Adrenal gland (tissue), 12 donors: ENCODE data around the gene PCGF2. TPM values are rescaled to one million over a fixed set of nuclear protein-coding genes. Genes with fewer than 3 reads are reported as not detected.
A peak's percentile ranks its signal among the peaks of the same experiment; 100 is the strongest.
"Not testable (repeated sequence)": the region's sequence is repeated elsewhere in the genome, so short reads cannot be mapped to it uniquely, and the experiment has no call there.

ENCODE experiments used
- DNase-seq, 7 donors: peaks; one replicate each; pipeline ENCODE4 v3.0.0-alpha.2; 2019 to 2020
- H3K27ac ChIP-seq, 5 donors: fragments of 200-600 bp; sonication (generic) in 4 of 5; 1 replicate in 3 of 5; 2 replicates in 2 of 5; pipeline versions ENCODE4 v1.5.1 to v1.8.0; 2016 to 2020; ENCODE audit warnings: mild to moderate bottlenecking in 1 of 5
- H3K27me3 ChIP-seq: fragments of 200-600 bp; 2 replicates; pipeline ENCODE4 v1.8.0; 2021
- H3K36me3 ChIP-seq, 2 donors: fragments of 200-600 bp; replicated peaks in 1 of 2; 1 replicate in 1 of 2; 2 replicates in 1 of 2; pipeline versions ENCODE4 v1.5.1 to v1.8.0; 2018 to 2022
- H3K4me1 ChIP-seq, 2 donors: fragments of 200-600 bp; replicated peaks in 1 of 2; 1 replicate in 1 of 2; 2 replicates in 1 of 2; pipeline versions ENCODE4 v1.5.1 to v1.8.0; 2018 to 2021
- H3K4me3 ChIP-seq, 4 donors: fragments of 200-600 bp; sonication (generic) in 3 of 4; one replicate each; pipeline ENCODE4 v1.5.1; 2016 to 2018
- H3K9me3 ChIP-seq, 3 donors: fragments of 200-600 bp; sonication (generic) in 1 of 3; replicated peaks in 1 of 3; 1 replicate in 2 of 3; 2 replicates in 1 of 3; pipeline versions ENCODE4 v1.5.1 to v1.8.0; 2016 to 2021
- CTCF ChIP-seq, 6 experiments: fragments of 450-650 bp in 4 of 6; fragments of 200-600 bp in 2 of 6; sonication (generic) in 1 of 6; IDR thresholded peaks; 1 replicate in 5 of 6; 2 replicates in 1 of 6; pipeline versions ENCODE4 v1.5.1 to v1.8.0; 2016 to 2021; ENCODE audit warnings: antibody characterized with exemption in 6 of 6, mild to moderate bottlenecking in 2 of 6, moderate library complexity in 1 of 6
- POLR2A ChIP-seq, 2 donors: fragments of 450-650 bp; IDR thresholded peaks; one replicate each; pipeline ENCODE4 v1.6.1; 2017; ENCODE audit warnings: antibody characterized with exemption in 2 of 2, mild to moderate bottlenecking in 2 of 2, moderate library complexity in 1 of 2
- WGBS, 4 donors: extraction: QIAGEN DNeasy Blood & Tissue Kit in 2 of 4; methylation state at CpG; one replicate each; pipeline versions ENCODE4 v1.1.5 to v1.1.7; 2013 to 2017; 5-methylcytosine and 5-hydroxymethylcytosine counted together
- intact Hi-C, 2 donors: fragments of 100-400 bp; cut with DNase I; formaldehyde crosslinking; loops; one replicate each; pipeline versions ENCODE4 v1.14.1 to v1.15.0; 2022 to 2023
- polyA plus RNA-seq, 3 donors: library from polyadenylated mRNA; stranded (reverse); fragments of 200-250 nt in 2 of 3; fragments of 350-450 nt in 1 of 3; fragmentation: Illumina TruSeq in 1 of 3; extraction: RNeasy Lipid Tissue Mini Kit (QIAGEN cat#74804) in 1 of 3; gene quantifications; one replicate each; pipeline ENCODE4 v1.2.3, GENCODE V29; 2013 to 2014
- total RNA-seq, 9 donors: library from RNA; depleted of rRNA in 4 of 9; stranded (reverse); fragments of >200 nt in 4 of 9; fragments of 120-200 nt in 1 of 9; fragmentation: NEBNext Ultra II Directional in 1 of 9; extraction: Animal tissue kit (Norgen Biotek cat#: 25700) in 1 of 9; gene quantifications; one replicate each; pipeline versions ENCODE4 v1.1.0 to v1.2.4, GENCODE V29; 2013 to 2023
- donor health status: healthy with polysubstance abuse.
- donor health status: Bipolar disorder and iron deficiency.
- donor health status: DM: yes; HTN: yes; CAD: no.
- donor health status: DM: no; HTN: no; CAD: no.
- donor health status: DM: no; HTN: no; CAD: no.
- donor health status: DM: yes; HTN: yes; CAD: no.

Gene PCGF2
- total and polyA plus RNA-seq, 12 donors: 7.4 to 233 (median 38.9) TPM

- Histone ChIP-seq H3K27me3 (no peaks in the 10 kb centered on the region), H3K36me3 (peaks cover 0 to 7% of the 10 kb centered on the region in 2 donors), H3K4me3 (no peak overlapping the region), H3K4me1 (peaks cover 15 to 42% of the 10 kb centered on the region in 2 donors), H3K27ac (no peak overlapping the region), H3K9me3 (no peaks in the 10 kb centered on the region)
- DNase-seq: no peak
- no peak for TF ChIP-seq POLR2A (IDR thresholded peaks at IDR 0.05)
- no peak for TF ChIP-seq CTCF (IDR thresholded peaks at IDR 0.05)
- WGBS, 4 donors: 62 to 77% (median 70%) methylated on average over 5 of the region's 5 CpGs
- intact Hi-C loops: no loop called here
Measured at GRCh38 chr17:38796451-38797157, 48.5 kb upstream of the PCGF2 start.

- Histone ChIP-seq H3K27ac (no peak overlapping the region), H3K4me1 (peaks cover 22 to 53% of the 10 kb centered on the region in 2 donors), H3K36me3 (no peaks in the 10 kb centered on the region), H3K9me3 (no peaks in the 10 kb centered on the region), H3K4me3 (no peak overlapping the region), H3K27me3 (no peaks in the 10 kb centered on the region)
- TF ChIP-seq CTCF (IDR thresholded peaks at IDR 0.05) (no peak), POLR2A (IDR thresholded peaks at IDR 0.05) (no peak)
- intact Hi-C loops: no loop called here
- no peak for DNase-seq
- 91 to 94% (median 92%) methylated on average over 5 of the region's 5 CpGs for WGBS, 4 donors
Measured at GRCh38 chr17:38794221-38794620, 46.1 kb upstream of the PCGF2 start.

GRCh38 chr17:38791162-38791561, 43.0 kb upstream of the PCGF2 start:
- intact Hi-C loops: no loop called here
- no peak for DNase-seq
- Histone ChIP-seq H3K4me3 (no peak overlapping the region), H3K4me1 (peaks cover 7 to 35% of the 10 kb centered on the region in 2 donors), H3K27me3 (no peaks in the 10 kb centered on the region), H3K36me3 (peaks cover 0 to 5% of the 10 kb centered on the region in 2 donors), H3K9me3 (no peaks in the 10 kb centered on the region), H3K27ac (no peak overlapping the region)
- no peak for TF ChIP-seq CTCF (IDR thresholded peaks at IDR 0.05)
- no peak for TF ChIP-seq POLR2A (IDR thresholded peaks at IDR 0.05)
- 67 to 83% (median 79%) methylated on average over 5 of the region's 5 CpGs for WGBS, 4 donors

GRCh38 chr17:38790148-38790707, 42.1 kb upstream of the PCGF2 start:
- H3K9me3 ChIP-seq, intact Hi-C loops, H3K27me3 ChIP-seq, H3K4me3 ChIP-seq: not testable (repeated sequence)
- WGBS, 4 donors: 57 to 76% (median 66%) methylated on average over 13 of the region's 13 CpGs
- Histone ChIP-seq H3K27ac (peak overlapping the region in 1 of 5 donors; percentile 26), H3K36me3 (peaks cover 0 to 15% of the 10 kb centered on the region in 2 donors), H3K4me1 (peaks cover 7 to 38% of the 10 kb centered on the region in 2 donors)
- peak in 1 of 7 donors; percentile 25 for DNase-seq
